ENCODE measurements around the gene CACNA1G.

CACNA1G gene

DNA sequence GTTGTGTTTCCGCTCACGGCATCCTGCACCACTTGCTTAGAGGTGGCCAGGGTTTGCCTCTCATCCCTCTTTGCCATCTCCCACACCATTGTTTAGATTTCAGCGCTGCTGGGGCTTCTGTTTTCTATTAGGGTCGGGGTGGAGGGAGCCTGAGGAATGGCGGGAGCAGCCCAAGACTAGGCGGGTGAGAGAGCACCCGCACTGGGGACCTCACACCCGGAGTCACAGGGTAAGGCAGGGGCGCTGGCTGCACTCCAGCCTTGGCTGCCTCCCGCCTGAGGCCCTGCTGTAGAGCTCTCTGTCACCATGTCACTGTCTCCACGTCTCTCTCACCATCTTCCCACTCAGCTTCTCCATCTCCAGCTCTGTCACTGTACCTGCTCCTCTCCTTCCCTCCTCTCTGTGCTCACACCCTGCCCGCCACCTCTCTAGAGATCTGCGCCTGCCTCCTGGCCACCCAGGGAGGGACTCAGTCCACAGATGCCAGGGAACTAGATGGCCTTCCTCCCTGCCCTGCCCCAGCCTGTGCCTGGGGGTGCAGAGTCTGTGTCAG, 41.4 kb downstream of the CACNA1G start:
- no peak for DNase-seq (ENCODE audit: low read depth)
- H3K4me3 ChIP-seq (ENCODE audit: low read length) = no peak overlapping the region
- no peak for TF ChIP-seq CTCF (conservative IDR thresholded peaks at IDR 0.05; ENCODE audit: low read length)

DNA sequence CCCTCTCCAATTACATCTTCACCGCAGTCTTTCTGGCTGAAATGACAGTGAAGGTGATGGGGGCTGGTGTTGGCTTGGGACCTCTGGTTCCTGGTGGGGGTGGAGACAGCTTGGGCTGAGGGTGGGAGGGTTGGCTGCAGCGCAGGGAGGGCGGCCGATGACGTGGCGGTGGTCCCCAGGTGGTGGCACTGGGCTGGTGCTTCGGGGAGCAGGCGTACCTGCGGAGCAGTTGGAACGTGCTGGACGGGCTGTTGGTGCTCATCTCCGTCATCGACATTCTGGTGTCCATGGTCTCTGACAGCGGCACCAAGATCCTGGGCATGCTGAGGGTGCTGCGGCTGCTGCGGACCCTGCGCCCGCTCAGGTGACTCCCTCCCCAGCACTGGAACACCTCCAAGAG, 42.3 kb downstream of the CACNA1G start:
- TF ChIP-seq CTCF (conservative IDR thresholded peaks at IDR 0.05; ENCODE audit: low read length) = no peak
- no peak for DNase-seq (ENCODE audit: low read depth)
- no peak overlapping the region for H3K4me3 ChIP-seq (ENCODE audit: low read length)

DNA sequence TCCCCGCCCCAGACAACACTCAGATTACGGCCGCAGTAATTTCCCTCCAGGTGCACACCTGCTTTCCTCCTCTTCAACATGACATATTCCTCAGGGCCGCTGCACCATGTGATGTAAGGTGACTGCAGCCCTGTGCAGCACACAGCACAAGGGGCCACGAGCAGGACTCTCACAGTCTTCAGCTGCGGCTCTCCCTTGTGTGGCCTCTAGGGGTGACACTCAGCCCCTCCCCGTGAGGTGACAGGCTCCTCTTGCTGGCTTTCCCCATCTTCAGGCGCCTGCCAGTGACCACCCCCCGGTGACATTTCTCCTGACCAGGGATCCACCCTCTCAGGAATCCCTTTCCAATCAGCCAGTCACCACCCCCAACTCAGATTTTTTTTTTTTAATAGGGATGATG, 42.8 kb downstream of the CACNA1G start:
- TF ChIP-seq CTCF (conservative IDR thresholded peaks at IDR 0.05; ENCODE audit: low read length) = 0 out of 2 replicates have a peak, but pooled peaks have one; percentile 11
- no peak overlapping the region for H3K4me3 ChIP-seq (ENCODE audit: low read length)
- no peak for DNase-seq (ENCODE audit: low read depth)

DNA sequence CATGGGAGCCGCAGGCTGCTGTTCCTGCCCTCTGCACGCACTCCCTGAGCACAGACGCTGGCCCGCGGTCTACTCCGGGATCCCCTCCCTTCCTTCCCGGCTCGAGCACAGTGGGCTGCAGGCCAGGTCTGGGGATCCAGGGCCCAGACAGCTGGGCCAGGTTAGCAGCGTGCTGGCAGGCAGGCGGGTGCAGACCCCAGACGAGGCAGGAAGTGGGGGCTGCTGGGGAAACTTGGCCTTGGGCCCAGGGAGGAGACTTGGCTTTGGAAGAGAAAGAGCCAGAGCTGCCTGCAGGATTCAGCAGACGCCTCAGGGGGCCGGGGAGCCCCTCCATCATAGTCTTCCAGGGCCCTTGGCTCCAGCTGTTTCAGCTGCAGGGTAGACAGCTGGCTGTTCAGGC, 44.0 kb downstream of the CACNA1G start:
- no peak overlapping the region for H3K4me3 ChIP-seq (ENCODE audit: low read length)
- TF ChIP-seq CTCF (conservative IDR thresholded peaks at IDR 0.05; ENCODE audit: low read length) = no peak
- peak; percentile 38 for DNase-seq (ENCODE audit: low read depth)

DNA sequence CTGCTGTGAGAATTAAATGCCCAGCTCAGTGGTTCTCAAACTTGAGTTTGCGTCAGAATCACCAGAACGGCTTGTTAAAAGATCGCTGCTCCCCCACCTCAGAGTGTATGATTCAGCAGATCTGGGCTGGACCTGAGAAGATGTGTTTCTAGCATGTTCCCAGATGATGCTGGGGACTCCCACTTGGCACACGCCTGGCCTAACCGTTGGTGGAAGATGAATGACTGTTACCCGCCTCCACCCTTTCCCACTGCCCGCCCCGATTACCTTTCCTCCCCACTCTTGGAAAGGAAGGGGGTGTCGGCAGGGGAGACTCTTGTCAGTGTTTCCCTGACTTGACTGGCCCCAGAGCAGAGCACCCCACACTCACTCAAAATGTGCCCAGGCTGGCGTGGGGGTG, 44.9 kb downstream of the CACNA1G start:
- no peak overlapping the region for H3K4me3 ChIP-seq (ENCODE audit: low read length)
- no peak for TF ChIP-seq CTCF (conservative IDR thresholded peaks at IDR 0.05; ENCODE audit: low read length)
- DNase-seq (ENCODE audit: low read depth) = no peak

- DNase-seq (ENCODE audit: low read depth) = no peak
Observed at GRCh38 chr17:50607522-50608175, 47.1 kb downstream of the CACNA1G start.

More at GRCh38 chr17:50607522-50608175, 47.1 kb downstream of the CACNA1G start:
- TF ChIP-seq CTCF (conservative IDR thresholded peaks at IDR 0.05; ENCODE audit: low read length) = no peak
- no peak overlapping the region for H3K4me3 ChIP-seq (ENCODE audit: low read length)
